NCI-H2171 (cell line): ENCODE measurements around the gene FSCN2.

Source experiments
- DNase-seq: peaks from one replicate; lab custom pipeline; 2025; lab: John Stamatoyannopoulos, UW

Gene FSCN2

DNA sequence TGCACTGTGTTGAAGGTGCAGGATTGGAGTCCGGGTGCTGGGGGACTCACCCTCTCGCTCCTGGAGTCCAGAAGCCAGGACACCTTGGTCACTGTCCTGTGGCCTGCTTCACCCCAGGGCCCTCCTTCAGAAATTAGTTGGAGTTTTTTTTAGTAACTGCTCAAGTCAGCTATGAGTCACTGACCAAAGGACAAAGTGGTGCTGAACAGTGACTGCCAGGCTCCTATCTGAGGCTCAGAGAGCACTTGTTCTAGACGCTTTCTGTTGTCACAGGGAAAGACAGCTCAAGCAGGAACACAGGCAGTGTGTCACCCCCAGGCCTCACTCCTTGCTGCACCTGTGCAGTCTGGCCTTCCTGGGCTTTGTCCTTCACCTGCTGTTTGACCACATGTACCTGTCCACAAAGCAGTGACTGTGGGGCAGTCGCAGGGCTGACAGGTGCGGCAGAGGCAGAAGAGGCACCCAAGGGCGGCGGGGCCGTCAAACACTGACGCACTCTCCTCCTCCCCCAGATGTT, 28.1 kb downstream of the FSCN2 start:
- no peak for DNase-seq

GRCh38 chr17:81556863-81557262, 28.7 kb downstream of the FSCN2 start:
- no peak for DNase-seq

- DNase-seq, result no peak
These were observed 29.3 kb downstream of the FSCN2 start for GRCh38 chr17:81557276-81558114.

DNA sequence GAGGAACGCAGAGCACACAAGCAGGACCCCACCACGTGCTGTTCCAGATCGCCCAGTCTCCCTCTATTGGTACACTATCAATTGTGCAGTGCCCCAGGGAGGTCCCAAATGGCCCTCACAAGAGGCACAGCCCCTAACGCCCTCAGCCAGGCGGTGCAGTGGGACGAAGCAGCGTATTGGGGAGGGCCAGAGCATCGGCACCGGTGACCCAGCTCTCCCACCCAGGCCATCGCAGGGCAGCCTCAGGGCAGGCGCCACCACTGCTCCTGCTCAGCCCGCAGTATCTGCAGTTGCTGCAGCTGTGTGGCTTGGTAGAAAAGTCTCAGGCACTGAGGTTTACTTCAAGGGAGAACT, 29.9 kb downstream of the FSCN2 start:
- no peak for DNase-seq

DNA sequence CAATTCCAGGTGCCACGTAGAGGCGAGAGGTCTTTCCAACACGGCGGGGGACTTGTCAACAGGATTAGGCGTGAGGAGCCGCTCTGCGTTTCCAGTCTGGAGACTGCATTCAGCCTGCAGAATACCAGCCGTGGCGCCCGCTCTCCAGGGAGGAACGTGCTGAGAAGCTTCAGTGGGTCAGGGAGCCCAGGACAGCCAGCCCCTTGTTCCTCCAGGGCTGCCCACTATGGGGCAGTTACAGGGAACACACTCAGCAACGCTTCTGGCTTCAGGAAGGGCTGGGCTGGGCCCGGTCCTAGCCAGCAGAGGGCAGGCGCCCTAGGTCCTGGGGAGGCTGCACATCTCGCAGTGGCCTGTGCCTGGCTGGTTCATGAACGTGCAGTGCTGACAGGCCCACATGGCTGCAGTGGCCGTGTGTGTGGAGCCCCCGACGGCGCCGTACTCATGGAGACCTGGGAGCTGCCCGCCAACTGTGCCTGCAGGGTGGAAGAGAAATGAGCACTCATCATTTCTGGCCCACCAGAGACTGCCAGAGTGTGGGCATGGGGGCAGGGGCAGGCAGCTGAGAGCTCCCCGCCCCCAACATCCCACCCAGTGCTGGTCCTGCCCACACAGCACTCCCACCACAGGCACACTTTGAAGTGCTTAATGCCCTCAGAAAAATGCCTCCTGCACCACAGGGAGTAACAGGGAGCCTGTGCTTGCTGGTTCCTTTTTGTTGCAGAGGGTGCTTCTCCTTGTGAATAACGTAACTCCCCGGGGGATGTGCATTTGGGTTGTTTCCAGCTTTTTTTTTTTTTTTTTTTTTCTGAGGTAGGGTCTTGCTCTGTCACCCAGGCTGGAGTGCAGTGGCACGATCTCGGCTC, 31.0 kb downstream of the FSCN2 start:
- DNase-seq, result no peak

DNA sequence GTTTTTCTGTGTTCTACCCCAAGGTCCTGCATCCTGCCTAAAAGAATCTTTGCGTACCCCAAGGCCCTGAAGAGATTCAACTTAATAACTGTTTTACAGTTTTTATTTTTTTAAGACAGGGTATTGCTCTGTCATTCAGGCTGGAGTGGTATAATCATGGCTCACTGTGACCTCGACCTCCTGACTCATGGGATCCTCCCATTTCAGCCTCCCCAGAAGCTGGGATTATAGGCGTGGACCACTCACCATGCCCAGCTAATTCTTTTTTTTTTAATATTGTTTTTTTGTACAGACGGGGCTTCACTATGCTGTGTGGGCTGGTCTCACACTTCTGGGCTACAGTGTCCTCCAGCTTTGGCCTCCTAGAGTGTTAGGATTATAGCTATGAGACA, 33.3 kb downstream of the FSCN2 start:
- DNase-seq, result no peak

DNA sequence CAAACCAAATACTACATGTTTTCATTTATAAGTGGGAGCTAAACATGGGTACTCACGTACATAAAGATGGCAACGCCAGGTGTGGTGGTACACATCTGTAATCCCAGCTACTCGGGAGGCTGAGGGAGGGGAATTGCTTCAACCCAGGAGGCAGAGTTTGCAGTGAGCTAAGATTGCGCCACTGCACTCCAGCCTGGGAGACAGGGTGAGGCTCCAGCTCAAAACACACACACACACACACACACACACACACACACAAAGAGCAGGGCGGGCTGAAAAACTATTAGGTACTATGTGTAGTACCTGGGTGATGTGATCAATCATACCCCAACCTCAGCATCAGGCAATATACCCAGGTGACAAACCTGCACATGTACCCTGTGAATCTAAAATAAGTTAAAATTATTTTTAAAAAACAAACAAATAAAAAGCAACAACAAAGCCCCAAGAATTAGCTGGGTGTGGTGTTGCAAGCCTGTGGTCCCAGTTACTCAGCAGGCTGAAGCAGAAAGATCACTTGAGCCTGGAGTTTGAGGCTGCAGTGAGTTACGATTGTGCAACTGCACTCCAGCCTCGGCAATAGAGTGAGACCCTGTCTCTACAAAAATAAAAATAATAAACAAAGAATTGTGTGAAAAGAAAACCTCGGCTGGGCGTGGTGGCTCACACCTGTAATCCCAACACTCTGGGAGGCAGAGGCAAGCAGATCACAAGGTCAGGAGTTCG, 35.8 kb downstream of the FSCN2 start:
- DNase-seq, result no peak

- DNase-seq, result no peak
These were observed 36.6 kb downstream of the FSCN2 start for GRCh38 chr17:81564778-81565177.

DNA sequence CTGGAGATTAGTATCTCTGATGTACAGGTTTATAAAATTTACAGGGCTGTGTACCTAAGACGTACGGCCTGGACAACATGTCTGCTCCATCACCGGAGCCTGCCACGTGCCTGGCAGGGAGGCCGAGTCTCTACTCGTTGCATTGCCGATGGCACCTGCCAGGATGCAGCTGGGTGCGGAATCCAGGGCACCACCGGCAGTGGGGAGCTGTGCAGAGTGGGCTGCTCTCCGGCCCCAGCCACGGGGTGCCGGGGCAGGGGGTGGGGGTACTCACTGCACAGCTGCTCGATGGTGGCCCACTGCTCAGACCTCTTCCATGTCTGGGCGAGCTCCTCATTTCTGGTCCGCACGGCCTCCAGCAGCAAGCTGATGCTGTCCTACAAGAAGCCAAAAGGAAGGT, 37.1 kb downstream of the FSCN2 start:
- DNase-seq, result no peak

GRCh38 chr17:81566461-81567126, 38.4 kb downstream of the FSCN2 start:
- peak; percentile 78 for DNase-seq

- no peak for DNase-seq
These were observed 39.0 kb downstream of the FSCN2 start for GRCh38 chr17:81567191-81567590.

- no peak for DNase-seq
These were observed 40.2 kb downstream of the FSCN2 start for GRCh38 chr17:81568416-81568815.

DNA sequence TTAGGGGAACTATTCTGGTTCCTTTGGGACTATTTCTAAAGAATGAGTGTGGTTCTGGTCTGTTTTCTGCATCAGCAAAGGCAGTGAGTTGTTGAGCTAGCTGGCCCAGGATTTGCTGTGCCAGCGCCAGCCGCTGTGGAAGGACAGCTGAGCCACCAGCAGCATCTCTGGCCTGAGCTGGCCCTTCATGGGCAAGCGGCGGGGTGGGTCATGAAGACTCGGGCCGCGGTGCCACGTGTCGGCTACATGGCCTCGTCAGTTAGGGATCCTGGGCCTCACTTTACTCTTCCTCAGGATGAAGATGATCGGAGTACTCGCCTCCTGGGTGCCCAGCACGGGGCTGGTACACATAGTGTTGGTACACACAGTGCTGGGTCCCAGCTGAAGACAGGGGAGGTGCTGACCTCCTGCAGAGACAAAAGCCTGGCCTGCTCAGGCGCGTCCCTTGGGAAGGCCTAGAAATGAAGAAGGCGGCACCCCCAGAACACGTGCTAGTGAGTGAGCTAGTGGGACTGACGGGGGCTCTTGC, 41.9 kb downstream of the FSCN2 start:
- DNase-seq, result no peak

- peak; percentile 20 for DNase-seq
These were observed 42.8 kb downstream of the FSCN2 start for GRCh38 chr17:81570964-81571363.

DNA sequence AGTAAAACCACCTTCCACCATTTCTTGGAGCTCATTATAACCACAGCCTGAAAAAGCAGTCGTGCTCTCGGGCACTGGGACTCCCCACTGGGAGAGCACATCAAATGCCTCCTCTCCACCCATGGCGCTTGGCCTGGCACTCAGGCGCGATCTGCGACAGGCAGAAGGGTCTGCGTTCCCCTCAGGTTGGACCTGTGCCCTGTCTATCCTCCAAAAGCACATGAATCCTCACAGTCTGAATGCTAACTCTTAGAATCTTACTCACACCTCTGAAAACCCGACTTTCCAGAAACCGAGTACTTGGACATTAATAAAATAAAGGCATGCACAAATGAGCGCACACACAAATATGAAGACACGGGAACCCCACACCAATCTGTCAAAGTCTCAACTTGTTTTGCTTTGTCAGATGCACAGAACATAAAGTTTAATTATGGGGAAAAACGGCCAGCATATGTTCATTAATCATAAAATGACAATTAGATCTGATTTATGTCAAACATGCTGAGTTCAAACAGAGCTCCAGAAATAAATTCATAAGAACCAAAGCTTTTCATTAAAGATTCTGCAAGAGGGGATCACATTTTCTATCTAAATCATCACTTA, 44.5 kb downstream of the FSCN2 start:
- peak; percentile 34 for DNase-seq

DNA sequence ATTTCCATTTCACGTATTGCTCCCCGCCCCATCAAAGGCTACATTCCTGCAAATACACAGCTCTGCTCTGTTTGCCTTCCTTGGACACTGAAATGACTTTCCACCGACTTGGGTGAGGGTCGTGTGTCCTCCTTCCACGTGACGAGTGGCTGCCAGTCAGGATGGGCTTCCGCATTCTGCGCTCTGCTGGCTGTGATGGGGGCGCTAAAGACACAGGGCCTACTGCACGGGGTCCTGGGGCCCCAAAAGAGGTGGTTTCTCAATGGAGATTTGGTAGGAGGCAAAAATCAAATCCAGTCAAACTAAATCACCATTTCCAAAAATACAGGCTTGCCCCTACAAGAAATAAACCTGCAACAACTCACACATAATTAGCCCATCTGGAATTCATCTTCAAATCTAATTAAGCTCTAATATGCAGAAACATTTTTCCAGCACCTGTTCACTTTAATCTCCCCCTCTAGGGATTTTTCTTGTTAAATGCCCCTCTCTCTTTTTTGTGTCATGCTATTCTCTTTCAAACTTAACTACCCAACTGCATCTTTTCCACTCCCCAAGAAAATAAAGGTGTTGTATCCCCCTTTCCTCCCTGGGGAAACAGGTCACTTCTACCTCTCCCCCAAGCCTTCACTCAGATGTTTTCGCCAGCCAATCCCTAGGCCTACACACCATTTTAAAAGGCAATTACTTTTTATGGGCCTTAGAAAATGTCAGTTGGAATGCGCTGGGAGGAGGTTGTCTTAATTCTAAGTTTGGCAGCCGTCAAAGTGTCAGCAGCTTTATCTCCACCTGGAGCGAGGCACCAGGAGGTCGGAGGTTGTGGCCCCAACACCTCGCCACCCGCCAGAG, 45.8 kb downstream of the FSCN2 start:
- peak; percentile 14 for DNase-seq

GRCh38 chr17:81574643-81574956, 46.4 kb downstream of the FSCN2 start:
- DNase-seq, result no peak

DNA sequence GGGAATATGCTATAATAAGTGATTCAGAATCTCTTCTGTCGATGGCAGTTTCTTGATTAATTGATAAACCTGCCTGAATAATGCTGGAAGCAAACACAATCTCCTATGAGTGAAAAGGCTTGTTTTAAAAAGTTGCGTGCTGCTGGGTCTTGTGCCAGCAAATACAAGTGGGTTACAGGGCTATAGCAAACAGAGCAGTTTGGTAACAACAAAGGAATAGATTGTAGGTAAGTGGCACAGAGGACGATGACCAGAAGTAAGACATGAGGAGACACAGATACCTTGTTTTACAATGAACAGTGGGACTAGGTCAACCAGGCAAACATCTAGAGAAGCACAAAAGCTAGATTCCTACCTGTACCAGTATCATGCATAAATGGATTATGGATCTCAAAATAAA, 47.7 kb downstream of the FSCN2 start:
- DNase-seq, result no peak

DNA sequence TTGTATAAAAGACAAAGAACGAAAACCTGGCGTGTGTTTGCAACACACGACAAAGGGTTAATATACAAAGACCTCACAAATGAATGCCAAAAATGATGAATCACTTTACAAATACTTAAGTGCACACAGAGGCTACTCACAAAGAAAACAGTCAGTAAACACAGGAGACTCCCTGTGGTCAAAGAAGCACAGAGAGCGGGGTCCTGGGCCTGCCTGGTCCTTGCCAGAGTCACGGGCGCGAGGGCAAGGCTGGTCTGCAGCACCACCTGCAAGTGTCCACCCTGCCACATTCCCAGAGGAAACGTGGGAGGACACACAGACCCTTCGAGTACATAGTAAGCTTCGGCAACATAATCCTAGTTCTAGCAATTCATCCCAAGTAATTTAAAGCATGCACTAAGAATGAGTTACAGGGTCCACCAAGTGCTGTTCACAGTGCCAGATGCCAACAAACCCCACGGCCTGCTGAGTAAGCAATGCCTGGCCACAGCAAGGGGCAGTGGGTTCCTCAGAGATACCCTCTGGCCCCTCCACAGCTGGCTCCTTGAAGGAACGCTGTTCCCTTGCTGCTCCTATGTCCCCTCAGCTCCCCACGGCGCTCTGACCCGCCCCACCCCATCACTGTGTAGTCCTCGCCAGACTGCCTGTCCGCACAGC, 48.6 kb downstream of the FSCN2 start:
- DNase-seq, result no peak
